ENCODE measurements around the gene SREBF2.

DNA sequence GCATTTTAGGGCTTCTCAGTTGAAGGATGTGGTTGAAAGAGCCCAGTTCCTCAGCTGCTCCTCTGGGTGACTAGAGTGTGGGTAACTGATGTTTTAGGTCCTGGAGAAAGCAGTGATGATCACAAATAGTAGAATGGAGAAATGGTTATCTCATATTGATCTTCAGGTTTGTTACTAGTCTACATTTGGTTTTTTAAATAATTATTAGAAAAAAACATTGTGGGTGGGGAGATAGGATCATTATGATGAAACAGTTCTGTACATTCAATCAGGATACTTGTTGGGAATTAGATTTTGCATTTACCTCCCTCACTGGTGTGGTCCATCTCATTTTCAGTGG, 24.9 kb downstream of the SREBF2 start:
- TF ChIP-seq, protein P1, sequence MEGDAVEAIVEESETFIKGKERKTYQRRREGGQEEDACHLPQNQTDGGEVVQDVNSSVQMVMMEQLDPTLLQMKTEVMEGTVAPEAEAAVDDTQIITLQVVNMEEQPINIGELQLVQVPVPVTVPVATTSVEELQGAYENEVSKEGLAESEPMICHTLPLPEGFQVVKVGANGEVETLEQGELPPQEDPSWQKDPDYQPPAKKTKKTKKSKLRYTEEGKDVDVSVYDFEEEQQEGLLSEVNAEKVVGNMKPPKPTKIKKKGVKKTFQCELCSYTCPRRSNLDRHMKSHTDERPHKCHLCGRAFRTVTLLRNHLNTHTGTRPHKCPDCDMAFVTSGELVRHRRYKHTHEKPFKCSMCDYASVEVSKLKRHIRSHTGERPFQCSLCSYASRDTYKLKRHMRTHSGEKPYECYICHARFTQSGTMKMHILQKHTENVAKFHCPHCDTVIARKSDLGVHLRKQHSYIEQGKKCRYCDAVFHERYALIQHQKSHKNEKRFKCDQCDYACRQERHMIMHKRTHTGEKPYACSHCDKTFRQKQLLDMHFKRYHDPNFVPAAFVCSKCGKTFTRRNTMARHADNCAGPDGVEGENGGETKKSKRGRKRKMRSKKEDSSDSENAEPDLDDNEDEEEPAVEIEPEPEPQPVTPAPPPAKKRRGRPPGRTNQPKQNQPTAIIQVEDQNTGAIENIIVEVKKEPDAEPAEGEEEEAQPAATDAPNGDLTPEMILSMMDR (IDR thresholded peaks at IDR 0.05; ENCODE audit: extremely low read depth in 1 of 2, insufficient read depth in 1 of 2, low read depth in 1 of 2, low read length in 2 of 2) = no peak
- TF ChIP-seq POLR2A (IDR thresholded peaks at IDR 0.05; ENCODE audit: low read depth, low read length) (no peak), EZH2 (IDR thresholded peaks at IDR 0.05; ENCODE audit: borderline replicate concordance, low read depth, low read length, severe bottlenecking) (no peak), GATA2 (IDR thresholded peaks at IDR 0.05; ENCODE audit: insufficient read depth, insufficient read length, low read depth, low read length) (peak; percentile 14), POLR2AphosphoS5 (IDR thresholded peaks at IDR 0.05; ENCODE audit: insufficient read depth, low read depth, low read length) (no peak), FOS (IDR thresholded peaks at IDR 0.05; ENCODE audit: borderline replicate concordance, insufficient read depth, low read length) (no peak)
- TF ChIP-seq, protein P2, sequence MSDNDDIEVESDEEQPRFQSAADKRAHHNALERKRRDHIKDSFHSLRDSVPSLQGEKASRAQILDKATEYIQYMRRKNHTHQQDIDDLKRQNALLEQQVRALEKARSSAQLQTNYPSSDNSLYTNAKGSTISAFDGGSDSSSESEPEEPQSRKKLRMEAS (IDR thresholded peaks at IDR 0.05; ENCODE audit: insufficient read depth, insufficient read length) = no peak

All from endothelial cell of umbilical vein (primary cell).